Stimulated activated naive CD8-positive, alpha-beta T cell treated with anti-CD3 and anti-CD28 coated beads, Interleukin-15, Interleukin-2, amounts not matched to agents 100 U/mL and 50 U/mL, for 24 hours (primary cell): ENCODE measurements around the gene CPN1.

Experiments
- ATAC-seq: fragments of 150-1000 bp; cut with Tn5 transposase; one replicate; pipeline ENCODE4 v1.10.0; 2021
- DNase-seq: peaks from one replicate; pipeline ENCODE4 v3.0.0; 2021

CPN1 gene

GRCh38 chr10:99995713-99996112, 86.0 kb downstream of the CPN1 start:
- no peak for DNase-seq
- no peak for ATAC-seq

GRCh38 chr10:99995269-99995668, 86.4 kb downstream of the CPN1 start:
- no peak for ATAC-seq
- no peak for DNase-seq

- no peak for DNase-seq
- ATAC-seq, result no peak
Measured at GRCh38 chr10:99994801-99995200, 86.9 kb downstream of the CPN1 start.

GRCh38 chr10:99993701-99994689, 87.7 kb downstream of the CPN1 start:
- DNase-seq, result peak; percentile 71
- peak; percentile 92 for ATAC-seq
